Activated CD4-positive, alpha-beta memory T cell treated with anti-CD3 and anti-CD28 coated beads for 36 hours (primary cell): ENCODE results near the gene GRID2IP. TPM values are rescaled to one million over a fixed set of nuclear protein-coding genes. Genes with fewer than 3 reads are reported as not detected.
"Not testable (repeated sequence)": the region's sequence is repeated elsewhere in the genome, so short reads cannot be mapped to it uniquely, and the experiment has no call there.

Source experiments
- CTCF ChIA-PET: fragments of 350-600 bp; sonication (Branson Sonifier 250); formaldehyde crosslinking; loops from one replicate; lab custom pipeline; 2021; ENCODE audit warnings: antibody characterized with exemption, inconsistent platforms; lab: Charles Lee
- POLR2A ChIA-PET: fragments of 350-600 bp; sonication (Branson Sonifier 250); formaldehyde crosslinking; loops from one replicate; lab custom pipeline; 2021; ENCODE audit warnings: antibody characterized with exemption; lab: Charles Lee
- DNase-seq: peaks from one replicate; pipeline ENCODE4 v3.0.0-alpha.2; 2020
- H3K27ac Mint-ChIP-seq: one replicate; pipeline ENCODE4 v1.8.0; 2021; ENCODE audit warnings: mixed read lengths
- H3K27me3 Mint-ChIP-seq: one replicate; pipeline ENCODE4 v1.8.0; 2021; ENCODE audit warnings: mixed read lengths
- H3K36me3 Mint-ChIP-seq: one replicate; pipeline ENCODE4 v1.8.0; 2021; ENCODE audit warnings: mixed read lengths
- H3K4me1 Mint-ChIP-seq: one replicate; pipeline ENCODE4 v1.8.0; 2021; ENCODE audit warnings: low read depth, mixed read lengths
- H3K4me3 Mint-ChIP-seq: one replicate; pipeline ENCODE4 v1.8.0; 2021; ENCODE audit warnings: mild to moderate bottlenecking, mixed read lengths
- H3K9me3 Mint-ChIP-seq: one replicate; pipeline ENCODE4 v1.8.0; 2021; ENCODE audit warnings: mixed read lengths
- intact Hi-C: fragments of 100-400 bp; cut with micrococcal nuclease; formaldehyde crosslinking; loops from one replicate; pipeline ENCODE4 v1.15.1; 2023
- total RNA-seq, 2 experiments: library from RNA; stranded (reverse); gene quantifications; one replicate each; pipeline ENCODE4 v1.2.3, GENCODE V29; 2021

GRID2IP gene
- total RNA-seq = under 1 TPM; 0.19 to 0.21 TPM

DNA sequence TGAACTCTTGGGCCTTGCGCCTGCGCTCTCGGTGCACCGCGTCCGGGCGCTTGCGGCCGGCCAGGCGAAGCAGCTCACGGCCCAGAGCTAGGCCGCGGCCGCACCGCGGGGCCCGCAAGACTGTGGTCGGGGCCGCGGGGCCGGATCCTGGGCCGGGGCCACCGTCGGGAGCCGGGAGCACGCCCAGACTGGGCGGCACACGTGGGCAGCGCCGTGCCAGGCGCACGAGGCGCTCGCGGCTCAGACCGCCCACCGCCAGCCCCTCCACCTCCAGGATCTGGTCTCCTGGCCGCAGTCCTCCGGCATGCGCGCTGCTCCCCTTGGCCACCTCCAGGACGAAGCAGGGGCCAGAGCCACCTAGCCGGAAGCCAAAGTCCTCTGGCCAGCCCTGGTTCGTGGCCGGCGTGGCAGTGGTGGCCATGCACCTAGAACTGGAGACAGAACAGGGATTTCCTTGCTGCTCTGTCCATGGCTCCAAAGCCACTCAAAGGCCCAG, at the start of gene GRID2IP:
Gene GRID2IP (minus strand): TSS at position 446 of the 496 bp plus-strand sequence. CDS start 25 bp downstream, at position 421.
- H3K27ac Mint-ChIP-seq = no peak within 1 kb of the TSS
- no peak within 1 kb of the TSS for H3K4me3 Mint-ChIP-seq
- intact Hi-C loops = no loop called here
- H3K4me1 Mint-ChIP-seq = peaks cover 6% of the 10 kb centered on the region
- no peaks in the 10 kb centered on the region for H3K9me3 Mint-ChIP-seq
- POLR2A ChIA-PET = no interaction called here
- DNase-seq = no peak
- no peaks in the 10 kb centered on the region for H3K36me3 Mint-ChIP-seq
- CTCF ChIA-PET = no interaction called here
- H3K27me3 Mint-ChIP-seq = no peaks in the 10 kb centered on the region

DNA sequence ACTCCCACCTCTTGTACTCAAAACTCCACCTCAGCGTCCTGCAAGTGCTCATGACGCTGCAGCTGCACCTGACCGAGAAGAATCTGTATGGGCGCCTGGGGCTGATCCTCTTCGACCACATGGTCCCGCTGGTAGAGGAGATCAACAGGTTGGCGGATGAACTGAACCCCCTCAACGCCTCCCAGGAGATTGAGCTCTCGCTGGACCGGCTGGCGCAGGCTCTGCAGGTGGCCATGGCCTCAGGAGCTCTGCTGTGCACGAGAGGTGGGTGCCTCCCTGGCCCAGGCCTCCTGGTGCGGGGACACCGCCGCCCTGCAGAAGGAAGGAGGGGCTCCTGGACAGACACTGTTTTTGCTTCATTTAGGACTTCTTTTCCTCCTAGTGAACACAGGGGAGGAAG, 48.8 kb upstream of the GRID2IP start:
- Mint-ChIP-seq H3K4me3 (no peak overlapping the region), H3K36me3 (peaks cover 29% of the 10 kb centered on the region), H3K27me3 (no peaks in the 10 kb centered on the region), H3K4me1 (no peaks in the 10 kb centered on the region), H3K27ac (no peak overlapping the region), H3K9me3 (no peaks in the 10 kb centered on the region)
- intact Hi-C loops = no loop called here
- DNase-seq = no peak
- CTCF ChIA-PET = no interaction called here
- POLR2A ChIA-PET = no interaction called here

DNA sequence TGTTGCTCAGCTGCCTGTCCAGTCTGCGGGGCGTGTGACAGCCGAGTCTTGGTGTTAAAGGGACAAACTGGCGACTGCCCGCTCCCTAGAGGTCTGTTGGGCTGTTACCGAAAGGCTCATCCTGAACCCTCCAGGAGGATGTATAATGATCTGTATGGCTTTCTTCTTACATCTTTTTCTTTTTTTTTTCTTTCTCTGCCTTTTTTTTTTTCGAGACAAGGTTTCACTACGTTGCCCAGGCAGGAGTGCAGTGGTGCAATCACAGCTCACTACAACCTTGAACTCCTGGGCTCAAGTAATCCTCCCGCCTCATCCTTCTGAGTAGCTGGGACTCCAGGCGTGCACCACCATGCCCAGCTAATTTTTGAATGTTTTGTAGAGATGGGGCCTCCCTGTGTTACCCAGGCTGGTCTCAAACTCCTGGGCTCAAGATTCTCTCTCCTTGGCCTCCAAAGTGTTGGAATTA, 39.4 kb upstream of the GRID2IP start:
- peak overlapping the region; percentile 59 for H3K27ac Mint-ChIP-seq
- POLR2A ChIA-PET = interaction anchor here (0.6 to 1.3 kb wide), 2 partner anchors 13 to 150 kb away, joined by 3 to 5 read pairs; partner anchors contain the start of gene ZDHHC4
- DNase-seq = no peak
- peaks cover 16% of the 10 kb centered on the region for H3K4me1 Mint-ChIP-seq
- H3K9me3 Mint-ChIP-seq = no peaks in the 10 kb centered on the region
- no peaks in the 10 kb centered on the region for H3K27me3 Mint-ChIP-seq
- H3K36me3 Mint-ChIP-seq = peaks cover 21% of the 10 kb centered on the region
- H3K4me3 Mint-ChIP-seq = peak overlapping the region; percentile 81
- CTCF ChIA-PET = interaction anchor here (0.6 to 3.1 kb wide), 9 partner anchors 10 to 734 kb away, joined by 3 to 24 read pairs (median 4); partner anchors contain the start of gene ZDHHC4
- intact Hi-C loops = loop anchor here (1.0 to 10.0 kb wide), 3 partner anchors 13 to 114 kb away; partner anchors contain the start of genes ZDHHC4, ZNF12 and ZNF316

DNA sequence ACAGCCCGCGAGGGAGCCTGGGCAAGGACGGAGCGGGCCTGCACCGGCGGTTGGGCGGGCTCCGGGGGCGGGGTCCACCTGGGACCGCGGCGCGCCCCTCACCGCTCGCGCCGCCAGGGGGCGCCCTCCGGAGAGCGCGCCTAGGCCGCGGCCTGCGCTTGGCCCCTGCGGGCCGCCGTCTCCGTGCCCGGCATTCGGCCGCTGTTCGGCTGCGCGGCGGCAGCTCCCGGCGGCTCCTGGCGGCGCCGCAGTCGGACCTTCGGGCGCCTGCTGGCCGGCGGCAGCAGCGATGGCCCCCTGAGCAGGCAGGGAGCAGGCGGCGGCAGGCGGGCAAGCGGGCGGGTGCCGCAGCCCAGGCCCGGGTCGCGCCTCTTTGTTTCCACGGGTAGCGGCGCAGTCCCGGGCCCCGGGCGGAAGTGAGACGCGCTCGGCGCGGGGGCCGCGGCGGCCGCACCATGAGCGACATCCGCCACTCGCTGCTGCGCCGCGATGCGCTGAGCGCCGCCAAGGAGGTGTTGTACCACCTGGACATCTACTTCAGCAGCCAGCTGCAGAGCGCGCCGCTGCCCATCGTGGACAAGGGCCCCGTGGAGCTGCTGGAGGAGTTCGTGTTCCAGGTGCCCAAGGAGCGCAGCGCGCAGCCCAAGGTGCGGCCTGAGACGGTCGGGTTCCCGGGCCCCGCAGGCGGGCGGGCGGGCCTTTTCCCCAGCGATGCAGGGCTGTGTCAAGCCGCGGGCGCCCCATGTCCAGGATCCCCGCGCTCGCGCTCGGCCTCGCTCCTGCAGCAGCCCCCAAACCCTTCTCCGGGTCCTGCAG, 38.8 kb upstream of the GRID2IP start, which contains the start of gene INTS15:
Gene INTS15 (plus strand): TSS at position 193 of the 816 bp plus-strand sequence. CDS start 263 bp downstream, at position 456.
- intact Hi-C loops = loop anchor here (1.0 to 10.0 kb wide), 3 partner anchors 13 to 115 kb away; partner anchors contain the start of genes ZDHHC4, ZNF12 and ZNF316
- peak; percentile 84 for DNase-seq
- Mint-ChIP-seq H3K4me1 (peaks cover 16% of the 10 kb centered on the region), H3K9me3 (no peaks in the 10 kb centered on the region), H3K27me3 (no peaks in the 10 kb centered on the region), H3K27ac (peak within 1 kb of the TSS; percentile 59), H3K4me3 (peak within 1 kb of the TSS; percentile 81), H3K36me3 (peaks cover 21% of the 10 kb centered on the region)
- CTCF ChIA-PET = interaction anchor here (0.6 to 3.1 kb wide), 12 partner anchors 9 to 733 kb away, joined by 3 to 24 read pairs (median 4); partner anchors contain the start of gene ZDHHC4
- POLR2A ChIA-PET = interaction anchor here (0.8 to 1.4 kb wide), 3 partner anchors 12 to 47 kb away, joined by 3 to 5 read pairs (median 3); partner anchors contain the start of genes ZDHHC4 and ZNF316

DNA sequence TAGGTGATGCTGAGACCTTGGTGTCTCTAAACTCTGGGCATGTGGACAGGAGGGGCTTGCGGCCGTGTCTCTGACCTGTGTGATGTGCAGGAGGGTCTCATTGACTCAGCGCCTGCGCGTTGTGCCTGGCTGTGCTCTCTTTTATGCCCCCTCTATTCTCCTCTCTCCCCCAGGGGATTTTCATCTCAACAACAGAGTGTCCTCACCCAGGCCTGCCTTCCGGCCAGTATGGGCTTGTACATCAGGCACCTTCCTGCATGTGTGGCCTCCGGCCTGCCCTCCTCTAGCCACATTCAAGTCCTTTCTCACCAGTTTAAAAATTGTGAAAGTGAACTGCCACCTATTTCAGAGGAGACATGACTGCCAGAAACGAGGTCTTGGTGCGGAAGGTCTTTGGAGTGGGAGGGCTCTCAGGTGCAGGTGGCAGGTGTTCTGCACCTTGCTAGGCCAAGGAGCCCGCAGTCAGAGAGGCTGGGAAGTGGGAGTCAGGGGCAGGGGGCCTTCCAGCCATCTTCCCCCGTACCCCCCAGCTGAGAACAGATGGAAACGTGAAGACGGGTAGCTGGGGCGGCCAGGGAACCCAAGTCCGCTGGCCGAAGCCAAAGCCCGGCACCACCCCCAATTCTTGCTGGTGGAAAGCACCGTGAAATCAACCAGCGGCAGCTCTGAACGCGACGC, 38.0 kb upstream of the GRID2IP start:
- Mint-ChIP-seq H3K27ac (no peak overlapping the region), H3K27me3 (no peaks in the 10 kb centered on the region), H3K4me3 (peak overlapping the region; percentile 62), H3K4me1 (peaks cover 15% of the 10 kb centered on the region), H3K9me3 (no peaks in the 10 kb centered on the region), H3K36me3 (peaks cover 25% of the 10 kb centered on the region)
- DNase-seq = no peak
- ChIA-PET CTCF (interaction anchor here (0.9 to 2.1 kb wide), 7 partner anchors 8 to 732 kb away, joined by 3 to 24 read pairs (median 4); partner anchors contain the start of gene ZDHHC4), POLR2A (interaction anchor here (0.8 to 1.4 kb wide), 3 partner anchors 11 to 48 kb away, joined by 3 to 5 read pairs (median 3); partner anchors contain the start of genes ZDHHC4 and ZNF316)
- intact Hi-C loops = no loop called here

DNA sequence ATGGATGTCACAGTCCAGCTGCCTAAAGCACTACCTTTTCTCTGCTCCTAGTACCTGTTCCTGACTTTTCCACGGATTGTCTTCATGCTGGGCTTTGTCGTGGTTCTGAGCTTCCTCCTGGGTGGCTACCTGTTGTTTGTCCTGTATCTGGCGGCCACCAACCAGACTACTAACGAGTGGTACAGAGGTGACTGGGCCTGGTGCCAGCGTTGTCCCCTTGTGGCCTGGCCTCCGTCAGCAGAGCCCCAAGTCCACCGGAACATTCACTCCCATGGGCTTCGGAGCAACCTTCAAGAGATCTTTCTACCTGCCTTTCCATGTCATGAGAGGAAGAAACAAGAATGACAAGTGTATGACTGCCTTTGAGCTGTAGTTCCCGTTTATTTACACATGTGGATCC, 37.3 kb upstream of the GRID2IP start:
- Mint-ChIP-seq H3K27me3 (no peaks in the 10 kb centered on the region), H3K36me3 (peaks cover 25% of the 10 kb centered on the region), H3K27ac (no peak overlapping the region), H3K9me3 (no peaks in the 10 kb centered on the region), H3K4me1 (peaks cover 15% of the 10 kb centered on the region), H3K4me3 (no peak overlapping the region)
- ChIA-PET CTCF (interaction anchor here (0.9 to 2.1 kb wide), 4 partner anchors 10 to 732 kb away, joined by 3 to 9 read pairs (median 5); partner anchors contain the start of gene ZDHHC4), POLR2A (no interaction called here)
- intact Hi-C loops = no loop called here
- no peak for DNase-seq

DNA sequence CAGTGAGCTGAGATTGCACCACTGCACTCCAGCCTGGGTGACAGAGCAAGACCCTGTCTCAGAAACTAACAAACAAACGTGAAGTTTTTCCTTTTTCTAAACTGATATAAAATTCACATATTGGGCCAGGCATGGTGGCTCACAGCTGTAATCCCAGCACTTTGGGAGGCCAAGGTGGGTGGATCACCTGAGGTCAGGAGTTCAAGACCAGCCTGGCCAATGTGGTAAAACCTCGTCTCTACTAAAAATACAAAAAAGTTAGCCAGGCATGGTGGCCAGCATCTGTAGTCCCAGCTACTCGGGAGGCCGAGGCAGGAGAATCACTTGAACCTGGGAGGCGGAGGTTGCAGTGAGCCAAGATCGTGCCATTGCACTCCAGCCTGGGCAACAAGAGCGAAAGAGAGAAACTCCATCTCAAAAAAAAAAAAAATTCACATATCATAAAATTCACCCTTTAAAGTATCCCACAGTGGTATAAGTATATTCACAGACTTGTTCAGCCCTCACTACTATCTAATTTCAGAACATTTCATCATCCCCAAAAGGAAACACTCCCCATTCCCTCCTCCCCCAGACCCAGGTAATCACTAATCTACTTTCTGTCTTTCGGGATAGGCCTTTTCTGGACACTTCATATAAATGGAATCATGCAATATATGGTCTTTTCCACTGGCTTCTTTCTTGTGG, 34.6 kb upstream of the GRID2IP start:
- H3K27me3 Mint-ChIP-seq, H3K27ac Mint-ChIP-seq, H3K9me3 Mint-ChIP-seq, intact Hi-C loops, POLR2A ChIA-PET, DNase-seq, H3K4me3 Mint-ChIP-seq: not testable (repeated sequence)
- H3K4me1 Mint-ChIP-seq = peaks cover 11% of the 10 kb centered on the region
- peaks cover 37% of the 10 kb centered on the region for H3K36me3 Mint-ChIP-seq
- CTCF ChIA-PET = interaction anchor here (1.5 kb wide), 1 partner anchor 70 kb away, joined by 4 read pairs; no protein-coding TSS in a partner anchor

DNA sequence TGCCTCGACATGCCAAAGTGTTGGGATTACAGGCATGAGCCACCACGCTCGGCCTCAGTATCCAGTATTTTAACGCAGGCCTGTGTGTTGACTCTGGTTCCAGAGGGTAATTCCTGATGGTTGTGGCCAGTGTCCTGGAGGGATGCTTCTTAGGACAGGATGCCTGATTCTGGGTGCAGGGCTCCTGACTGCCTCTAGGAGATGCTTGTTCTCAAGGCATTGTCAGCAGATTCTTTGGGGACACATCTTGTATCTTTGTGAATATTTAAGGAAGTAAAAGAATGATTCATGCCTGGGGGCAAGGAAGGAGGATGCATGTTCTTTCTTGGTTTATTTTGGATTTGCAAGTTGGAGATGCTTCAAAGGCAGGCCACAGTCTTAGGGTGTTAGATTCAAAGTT, 28.2 kb upstream of the GRID2IP start:
- ChIA-PET CTCF (no interaction called here), POLR2A (no interaction called here)
- H3K4me3 Mint-ChIP-seq = no peak overlapping the region
- no peak overlapping the region for H3K27ac Mint-ChIP-seq
- no peaks in the 10 kb centered on the region for H3K9me3 Mint-ChIP-seq
- peaks cover 16% of the 10 kb centered on the region for H3K4me1 Mint-ChIP-seq
- H3K27me3 Mint-ChIP-seq = no peaks in the 10 kb centered on the region
- DNase-seq = no peak
- peaks cover 26% of the 10 kb centered on the region for H3K36me3 Mint-ChIP-seq
- intact Hi-C loops = no loop called here

DNA sequence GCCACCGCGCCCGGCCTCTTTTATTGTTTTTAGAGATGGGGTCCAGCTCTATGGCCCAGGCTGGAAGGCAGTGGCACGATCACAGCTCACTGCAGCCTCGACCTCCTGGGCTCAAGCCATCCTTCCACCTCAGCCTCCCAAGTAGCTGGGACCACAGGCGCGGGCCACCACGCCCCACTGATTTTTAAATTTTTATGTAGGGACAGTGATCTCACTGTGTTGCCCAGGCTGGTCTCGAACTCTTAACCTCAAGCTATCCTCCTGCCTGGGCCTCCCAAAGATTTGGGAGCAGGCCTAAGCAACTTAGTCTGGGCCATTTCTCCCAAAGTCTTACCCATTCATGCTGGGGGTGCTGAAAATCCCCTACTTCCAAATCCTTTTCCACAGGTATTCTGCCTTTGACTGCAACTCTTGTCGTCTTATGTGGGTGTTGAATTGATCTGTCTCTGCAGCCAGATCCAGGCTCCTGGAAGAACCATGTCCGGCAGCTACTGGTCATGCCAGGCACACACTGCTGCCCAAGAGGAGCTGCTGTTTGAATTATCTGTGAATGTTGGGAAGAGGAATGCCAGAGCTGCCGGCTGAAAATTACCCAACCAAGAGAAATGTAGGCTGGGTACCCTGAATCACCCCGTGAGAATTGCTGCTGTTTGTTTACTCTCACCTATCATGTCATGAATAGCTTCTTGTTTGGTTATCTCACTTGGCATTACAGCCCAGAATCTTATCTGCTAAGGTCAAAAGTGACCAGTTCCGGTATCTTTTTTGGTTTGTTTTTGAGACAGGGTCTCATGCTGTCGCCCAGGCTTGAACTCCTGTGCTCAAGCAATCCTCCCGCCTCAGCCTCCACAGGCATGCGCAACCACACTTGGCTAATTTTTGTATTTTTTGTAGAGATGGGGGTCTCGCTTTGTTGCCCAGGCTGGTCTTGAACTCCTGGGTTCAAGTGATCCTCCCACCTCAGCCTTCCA, 27.1 kb upstream of the GRID2IP start:
- H3K27me3 Mint-ChIP-seq = no peaks in the 10 kb centered on the region
- H3K36me3 Mint-ChIP-seq = peaks cover 22% of the 10 kb centered on the region

More for the DNA sequence above, 27.1 kb upstream of the GRID2IP start:
- Mint-ChIP-seq H3K4me3 (peak overlapping the region; percentile 84), H3K27ac (peak overlapping the region; percentile 85), H3K4me1 (peaks cover 16% of the 10 kb centered on the region), H3K9me3 (no peaks in the 10 kb centered on the region)
- DNase-seq = no peak
- intact Hi-C loops = no loop called here
- ChIA-PET POLR2A (interaction anchor here (0.9 to 1.8 kb wide), 2 partner anchors 12 to 56 kb away, joined by 4 to 5 read pairs; partner anchors contain the start of gene INTS15), CTCF (interaction anchor here (1.6 to 3.2 kb wide), 4 partner anchors 10 to 63 kb away, joined by 4 to 24 read pairs (median 6); partner anchors contain the start of gene INTS15)
